Karpas-422 (cell line): ENCODE data around the gene CYTH4. TPM values are rescaled to one million over a fixed set of nuclear protein-coding genes. Genes with fewer than 3 reads are reported as not detected.
A peak's percentile ranks its signal among the peaks of the same experiment; 100 is the strongest.
"Not testable (repeated sequence)": the region's sequence is repeated elsewhere in the genome, so short reads cannot be mapped to it uniquely, and the experiment has no call there.

Experiments used
- DNase-seq: peaks from one replicate; pipeline ENCODE4 v3.0.0-alpha.2; 2015
- H2AFZ ChIP-seq: fragments of 200-600 bp; sonication (generic); 2 replicates; pipeline ENCODE4 v1.6.1; 2014; ENCODE audit warnings: antibody characterized with exemption, low read length, mixed read lengths
- H3K27ac ChIP-seq: fragments of 200-600 bp; sonication (generic); 2 replicates; pipeline ENCODE4 v1.5.1; 2014; ENCODE audit warnings: mild to moderate bottlenecking, low read length, moderate library complexity
- H3K27me3 ChIP-seq: fragments of 200-600 bp; sonication (generic); 2 replicates; pipeline ENCODE4 v1.6.1; 2014; ENCODE audit warnings: low read length, mixed read lengths
- H3K36me3 ChIP-seq: fragments of 200-600 bp; sonication (generic); 2 replicates; pipeline ENCODE4 v1.6.1; 2014; ENCODE audit warnings: low read length, mixed read lengths; ENCODE audit not compliant: insufficient read depth
- H3K4me1 ChIP-seq: fragments of 200-600 bp; sonication (generic); 2 replicates; pipeline ENCODE4 v1.6.1; 2014; ENCODE audit warnings: mild to moderate bottlenecking, low read length, mixed read lengths
- H3K4me2 ChIP-seq: fragments of 200-600 bp; sonication (generic); 2 replicates; pipeline ENCODE4 v1.6.1; 2014; ENCODE audit warnings: low read length, low read depth, mild to moderate bottlenecking; ENCODE audit not compliant: poor library complexity, severe bottlenecking
- H3K4me3 ChIP-seq: fragments of 200-600 bp; sonication (generic); 2 replicates; pipeline ENCODE4 v1.5.1; 2014; ENCODE audit warnings: mild to moderate bottlenecking, antibody characterized with exemption, low read length, mixed read lengths
- H3K79me2 ChIP-seq: fragments of 200-600 bp; sonication (generic); 2 replicates; pipeline ENCODE4 v1.6.1; 2014; ENCODE audit warnings: mild to moderate bottlenecking, low read length, mixed read lengths
- H3K9ac ChIP-seq: fragments of 200-600 bp; sonication (generic); 2 replicates; pipeline ENCODE4 v1.6.0; 2014; ENCODE audit warnings: low read length
- H3K9me2 ChIP-seq: fragments of 200-600 bp; sonication (generic), shearing (Covaris generic); replicated peaks from 2 replicates; pipeline ENCODE4 v1.6.0; 2014; ENCODE audit warnings: mild to moderate bottlenecking, low read length, moderate library complexity; ENCODE audit not compliant: insufficient read depth
- H3K9me3 ChIP-seq: fragments of 300-700, 200-600 bp; sonication (generic); 2 replicates; pipeline ENCODE4 v1.6.1; 2014; ENCODE audit warnings: low read length, mixed read lengths
- H4K20me1 ChIP-seq: fragments of 200-600 bp; sonication (generic); 2 replicates; pipeline ENCODE4 v1.6.1; 2014; ENCODE audit warnings: mild to moderate bottlenecking, antibody characterized with exemption, low read length, low read depth; ENCODE audit not compliant: insufficient read depth
- total RNA-seq: library from RNA; depleted of rRNA; stranded (reverse); fragments of >200 nt; shearing (Covaris generic); gene quantifications from 2 replicates; pipeline ENCODE4 v1.2.3, GENCODE V29; 2014; ENCODE audit warnings: low replicate concordance

Gene CYTH4
- total RNA-seq, 1 experiment from 2014 or later, result 12.6 TPM

DNA sequence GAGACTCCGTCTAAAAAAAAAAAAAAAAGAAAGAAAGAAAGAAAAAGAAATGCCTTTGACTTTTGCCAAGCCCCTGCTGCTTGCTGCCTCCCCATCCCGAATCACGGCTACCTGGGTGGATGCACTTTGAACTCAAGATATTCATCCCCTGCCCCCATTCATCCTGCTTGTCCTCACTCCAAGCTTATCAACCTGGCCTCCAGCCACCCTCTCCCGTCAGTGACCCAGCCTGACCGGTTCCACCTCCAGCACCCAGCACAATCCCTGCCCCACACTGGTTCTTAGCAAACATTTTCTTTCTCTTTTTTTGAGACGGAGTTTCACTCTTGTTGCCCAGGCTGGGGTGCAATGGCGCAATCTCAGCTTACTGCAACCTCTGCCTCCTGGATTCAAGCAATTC is 44.4 kb downstream of the CYTH4 start:
- Histone ChIP-seq H3K9me2 (no peaks in the 10 kb centered on the region), H3K9me3 (no peaks in the 10 kb centered on the region), H4K20me1 (0 out of 2 replicates have a peak, but pooled peaks cover 4% of the 10 kb centered on the region), H3K4me1 (peaks cover 13% of the 10 kb centered on the region), H2AFZ (no peak overlapping the region), H3K79me2 (no peaks in the 10 kb centered on the region), H3K27me3 (no peaks in the 10 kb centered on the region), H3K36me3 (no peaks in the 10 kb centered on the region), H3K4me3 (no peak overlapping the region), H3K9ac (no peak overlapping the region), H3K27ac (no peak overlapping the region), H3K4me2 (no peak overlapping the region)
- no peak for DNase-seq

DNA sequence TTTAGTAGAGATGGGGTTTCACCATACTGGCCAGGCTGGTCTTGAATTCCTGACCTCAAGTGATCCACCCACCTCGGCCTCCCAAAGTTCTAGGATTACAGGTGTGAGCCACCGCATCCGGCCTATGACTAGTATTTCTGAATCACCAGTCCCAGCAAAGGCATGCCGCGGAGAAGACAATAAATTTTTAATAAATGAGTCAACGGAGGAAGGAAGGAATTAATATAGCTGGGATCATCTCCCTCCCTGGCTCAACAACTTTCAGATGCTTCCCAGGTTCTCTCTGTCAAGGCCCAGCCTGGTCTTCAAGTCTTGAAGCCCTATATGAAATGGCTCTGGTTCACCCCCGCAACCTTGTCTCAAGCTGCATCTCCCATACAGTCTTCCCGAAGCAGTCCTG is 45.7 kb downstream of the CYTH4 start:
- Histone ChIP-seq H3K27ac (no peak overlapping the region), H3K9me3 (no peaks in the 10 kb centered on the region), H2AFZ (no peak overlapping the region), H3K4me2 (no peak overlapping the region), H3K36me3 (no peaks in the 10 kb centered on the region), H3K79me2 (no peaks in the 10 kb centered on the region), H4K20me1 (0 out of 2 replicates have a peak, but pooled peaks cover 4% of the 10 kb centered on the region), H3K9ac (no peak overlapping the region), H3K27me3 (no peaks in the 10 kb centered on the region), H3K4me3 (no peak overlapping the region), H3K4me1 (peaks cover 13% of the 10 kb centered on the region), H3K9me2 (no peaks in the 10 kb centered on the region)
- DNase-seq, result no peak

DNA sequence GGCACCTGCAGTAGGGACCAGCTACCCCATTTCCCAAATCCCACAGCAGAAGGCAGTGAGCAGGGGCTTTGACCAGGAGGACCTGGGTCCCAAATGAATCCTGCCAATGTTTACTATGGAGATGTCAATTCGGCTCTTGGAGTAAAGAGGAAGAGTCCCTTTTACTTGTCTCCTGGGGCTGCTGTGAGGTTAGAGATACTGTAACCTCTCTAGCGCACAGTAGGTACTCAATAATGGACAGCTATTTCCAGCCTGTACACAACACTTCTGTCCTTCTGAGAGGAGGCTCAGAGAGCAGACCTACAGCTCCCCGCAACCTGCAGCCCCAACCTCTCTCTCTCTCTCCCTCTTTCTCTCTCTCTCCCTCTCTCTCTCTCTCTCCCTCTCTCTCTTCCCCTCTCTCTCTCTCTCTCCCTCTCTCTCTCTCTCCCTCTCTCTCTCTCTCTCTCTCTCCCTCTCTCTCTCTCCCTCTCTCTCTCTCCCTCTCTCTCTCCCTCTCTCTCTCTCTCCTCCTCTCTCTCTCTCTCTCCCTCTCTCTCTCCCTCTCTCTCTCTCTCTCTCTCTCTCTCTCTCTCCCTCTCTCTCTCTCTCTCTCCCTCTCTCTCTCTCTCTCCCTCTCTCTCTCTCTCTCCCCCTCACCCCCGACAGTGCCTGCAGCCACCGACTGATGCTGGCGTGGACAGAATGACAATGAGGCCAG is 46.4 kb downstream of the CYTH4 start:
- H4K20me1 ChIP-seq, H3K4me3 ChIP-seq, H3K9me3 ChIP-seq, H3K4me2 ChIP-seq, H2AFZ ChIP-seq, DNase-seq, H3K27me3 ChIP-seq, H3K79me2 ChIP-seq, H3K9ac ChIP-seq, H3K27ac ChIP-seq, H3K36me3 ChIP-seq, H3K9me2 ChIP-seq: not testable (repeated sequence)
- peaks cover 13% of the 10 kb centered on the region for H3K4me1 ChIP-seq

DNA sequence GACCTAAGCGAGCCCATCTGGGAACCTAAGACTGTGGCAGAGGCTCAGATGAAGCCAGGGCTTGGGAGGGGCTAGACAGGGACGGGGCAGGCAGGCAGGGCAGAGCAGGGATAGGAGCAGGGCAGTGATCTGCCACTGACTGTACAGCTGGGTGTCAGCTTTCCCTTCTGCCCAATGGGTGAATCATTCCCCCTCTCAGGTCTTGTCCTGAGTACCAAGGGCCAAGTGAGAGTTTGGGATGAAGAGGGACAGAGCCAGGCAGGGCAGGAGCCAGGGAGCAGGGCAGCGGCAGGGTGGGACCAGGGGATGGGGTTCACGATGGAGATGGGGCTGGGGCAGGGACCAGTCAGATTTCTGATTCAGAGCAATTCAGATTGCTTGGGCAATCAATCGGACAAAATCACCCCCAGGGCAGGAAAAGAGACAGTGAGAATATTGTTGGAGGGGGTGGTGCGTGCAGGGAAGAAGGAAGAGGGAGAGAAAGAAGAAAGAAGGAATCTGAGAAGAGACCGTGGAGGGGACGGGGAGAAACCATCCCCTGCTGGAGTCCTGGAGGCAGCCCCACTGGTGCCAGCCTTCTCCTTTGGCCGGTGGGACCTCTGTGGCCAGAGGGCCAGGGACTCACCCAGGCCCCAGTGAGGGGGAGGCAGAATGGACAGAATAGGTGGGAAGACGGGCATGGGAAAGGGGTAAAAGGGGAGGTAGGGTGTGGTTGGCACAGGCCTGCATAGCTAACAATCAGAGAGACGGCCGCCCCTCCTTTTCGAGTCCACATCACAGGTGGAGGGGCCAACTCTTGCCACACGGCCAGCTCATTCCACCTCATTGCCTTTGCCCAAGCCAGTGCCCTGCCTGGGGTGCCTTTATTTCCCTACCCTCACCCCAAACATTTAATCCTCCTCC is 47.2 kb downstream of the CYTH4 start:
- H3K9me3 ChIP-seq, result no peaks in the 10 kb centered on the region
- no peak overlapping the region for H3K4me2 ChIP-seq
- no peaks in the 10 kb centered on the region for H3K27me3 ChIP-seq
- H3K4me1 ChIP-seq, result peaks cover 13% of the 10 kb centered on the region
- H4K20me1 ChIP-seq, result 0 out of 2 replicates have a peak, but pooled peaks cover 4% of the 10 kb centered on the region
- no peak for DNase-seq
- no peak overlapping the region for H2AFZ ChIP-seq
- H3K9me2 ChIP-seq, result no peaks in the 10 kb centered on the region
- no peak overlapping the region for H3K4me3 ChIP-seq
- no peak overlapping the region for H3K9ac ChIP-seq
- H3K27ac ChIP-seq, result no peak overlapping the region
- no peaks in the 10 kb centered on the region for H3K36me3 ChIP-seq
- no peaks in the 10 kb centered on the region for H3K79me2 ChIP-seq

DNA sequence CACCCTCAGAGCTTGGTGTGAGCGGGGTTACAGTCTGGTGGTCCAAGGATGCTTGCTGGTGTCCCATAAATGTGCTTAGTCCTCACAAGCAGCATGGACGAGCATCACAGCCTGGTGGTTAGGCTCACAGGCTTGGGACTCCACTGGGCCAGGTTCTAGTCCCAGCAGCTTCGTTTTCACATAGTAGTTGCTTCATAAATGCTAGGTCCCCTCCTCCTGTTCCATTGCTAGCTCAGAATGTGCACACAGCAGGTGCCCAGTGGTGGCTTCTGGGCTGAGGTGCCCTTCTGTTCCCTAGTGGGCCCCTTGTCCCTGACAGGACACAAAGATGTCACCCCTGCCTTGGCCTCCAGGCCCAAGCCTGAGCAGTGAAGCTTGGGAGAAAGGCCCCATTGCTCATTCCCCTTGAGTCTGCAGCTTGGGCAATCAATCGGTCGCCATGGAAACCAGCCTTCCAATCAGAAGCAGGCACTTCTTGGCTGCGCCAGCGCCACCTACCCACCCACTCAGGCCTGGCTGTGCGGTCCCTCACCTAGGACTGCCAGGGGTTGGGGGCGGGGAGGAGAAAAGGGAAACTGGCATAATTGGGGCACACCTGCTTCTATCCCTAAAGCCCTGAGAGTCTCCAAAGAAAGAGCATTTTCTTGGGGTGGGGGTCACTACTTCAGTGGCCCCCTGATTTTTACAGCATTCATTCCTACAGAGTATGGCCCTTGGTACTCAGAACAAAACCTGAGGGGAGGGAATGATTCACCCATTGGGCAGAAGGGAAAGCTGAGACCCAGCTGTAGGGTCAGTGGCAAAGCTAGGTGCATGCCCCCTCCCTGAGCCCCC is 48.1 kb downstream of the CYTH4 start:
- Histone ChIP-seq H3K4me2 (no peak overlapping the region), H3K4me3 (no peak overlapping the region), H3K9ac (no peak overlapping the region), H3K9me2 (no peaks in the 10 kb centered on the region), H3K27ac (no peak overlapping the region), H4K20me1 (0 out of 2 replicates have a peak, but pooled peaks cover 4% of the 10 kb centered on the region), H2AFZ (no peak overlapping the region), H3K36me3 (no peaks in the 10 kb centered on the region), H3K9me3 (no peaks in the 10 kb centered on the region), H3K79me2 (no peaks in the 10 kb centered on the region), H3K27me3 (no peaks in the 10 kb centered on the region), H3K4me1 (peaks cover 13% of the 10 kb centered on the region)
- peak; percentile 95 for DNase-seq

DNA sequence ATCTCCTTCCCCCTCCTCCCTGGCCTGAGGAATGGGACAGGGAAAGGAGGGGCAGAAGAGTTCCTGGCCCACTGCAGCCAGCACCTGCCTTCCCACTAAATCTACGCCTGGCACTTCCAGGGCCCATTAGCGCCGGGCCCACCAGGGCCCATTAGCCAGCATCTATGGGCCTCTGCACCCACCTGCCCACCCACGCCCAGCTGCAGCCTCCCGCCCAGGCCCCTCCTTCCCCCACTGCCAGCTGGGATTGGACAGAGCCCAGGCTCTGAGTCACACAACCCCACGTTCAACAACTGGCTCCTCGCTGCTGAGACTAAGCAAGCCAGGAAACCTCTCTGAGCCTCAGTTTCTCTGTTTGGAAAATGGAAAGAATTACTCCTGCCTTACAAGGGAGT is 48.7 kb downstream of the CYTH4 start:
- Histone ChIP-seq H3K4me3 (no peak overlapping the region), H3K79me2 (no peaks in the 10 kb centered on the region), H3K9me3 (no peaks in the 10 kb centered on the region), H3K27ac (no peak overlapping the region), H2AFZ (no peak overlapping the region), H3K9me2 (no peaks in the 10 kb centered on the region), H4K20me1 (0 out of 2 replicates have a peak, but pooled peaks cover 4% of the 10 kb centered on the region), H3K36me3 (no peaks in the 10 kb centered on the region), H3K9ac (no peak overlapping the region), H3K27me3 (no peaks in the 10 kb centered on the region), H3K4me2 (no peak overlapping the region), H3K4me1 (peaks cover 13% of the 10 kb centered on the region)
- DNase-seq, result no peak

DNA sequence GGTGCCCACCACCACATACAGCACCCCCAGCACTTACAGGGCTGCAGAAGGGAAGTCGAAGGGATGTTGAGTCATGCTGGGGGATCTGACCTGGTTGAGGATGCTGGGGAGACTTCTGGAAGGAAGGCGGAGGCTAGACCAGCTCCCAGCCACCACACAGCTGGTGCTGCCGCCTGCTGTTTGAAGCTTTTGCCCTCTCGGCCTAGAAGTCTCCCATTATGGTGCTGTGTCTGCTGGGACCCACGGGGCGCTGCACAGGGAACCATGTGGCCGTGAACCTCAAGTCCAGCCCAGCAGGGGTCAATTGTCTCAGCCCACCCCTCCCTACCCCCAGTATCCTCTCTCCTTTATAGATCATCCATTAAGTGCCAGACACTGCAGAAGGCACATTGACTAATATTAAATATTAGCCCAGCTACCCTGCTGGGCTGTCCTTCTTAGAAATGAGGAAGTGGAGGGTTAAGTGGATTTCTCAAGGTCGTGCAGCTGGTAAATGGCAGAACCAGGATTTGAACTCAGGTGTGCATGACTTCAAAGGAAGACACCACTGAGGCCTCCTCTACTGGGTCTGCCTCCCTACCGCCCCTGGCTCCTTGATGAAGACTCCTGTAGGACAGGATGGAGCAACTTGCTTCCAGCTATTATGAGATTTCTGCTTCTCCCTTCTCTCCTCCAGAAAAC is 49.7 kb downstream of the CYTH4 start:
- Histone ChIP-seq H2AFZ (no peak overlapping the region), H3K27ac (no peak overlapping the region), H3K9ac (no peak overlapping the region), H3K4me2 (no peak overlapping the region), H3K4me1 (peaks cover 13% of the 10 kb centered on the region), H3K79me2 (no peaks in the 10 kb centered on the region), H3K27me3 (no peaks in the 10 kb centered on the region), H3K36me3 (no peaks in the 10 kb centered on the region), H3K9me2 (no peaks in the 10 kb centered on the region), H4K20me1 (0 out of 2 replicates have a peak, but pooled peaks cover 4% of the 10 kb centered on the region), H3K9me3 (no peaks in the 10 kb centered on the region), H3K4me3 (no peak overlapping the region)
- DNase-seq, result peak; percentile 63
